ENCODE measurements around the gene TWNK. TPM values are rescaled to one million over a fixed set of nuclear protein-coding genes. Genes with fewer than 3 reads are reported as not detected.
A peak's percentile ranks its signal among the peaks of the same experiment; 100 is the strongest.

TWNK gene
- total RNA-seq, 2 experiments from 2014 or later: 2.7 to 2.8 TPM

- Histone ChIP-seq H3K9me3 (ENCODE audit: control insufficient read depth in 1 of 2, insufficient read depth in 1 of 2, low read length in 2 of 2) (no peaks in the 10 kb centered on the region), H3K4me3 (ENCODE audit: low read length) (no peak overlapping the region), H3K27me3 (ENCODE audit: control insufficient read depth in 1 of 2, insufficient read depth in 2 of 2, low read length in 2 of 2) (no peaks in the 10 kb centered on the region), H3K27ac (ENCODE audit: low read depth in 1 of 2, low read length in 2 of 2) (no peak overlapping the region), H3K36me3 (ENCODE audit: insufficient read depth, low read length) (peaks cover 34% of the 10 kb centered on the region), H3K4me1 (ENCODE audit: insufficient read depth, low read length) (no peaks in the 10 kb centered on the region)
- CTCF ChIA-PET: no interaction called here
- H3K4me1 Mint-ChIP-seq (ENCODE audit: low read depth): no peaks in the 10 kb centered on the region
- H3K9me3 Mint-ChIP-seq: no peaks in the 10 kb centered on the region
- H3K27me3 Mint-ChIP-seq: no peaks in the 10 kb centered on the region
- no peak overlapping the region for H3K4me3 Mint-ChIP-seq
- no peak for TF ChIP-seq CTCF (IDR thresholded peaks at IDR 0.05)
- intact Hi-C loops (cut with DNase I, micrococcal nuclease): no loop called here
- no peak overlapping the region for H3K27ac Mint-ChIP-seq
- ATAC-seq (ENCODE audit: poor library complexity) (no peak), DNase-seq (no peak)
- peaks cover 57% of the 10 kb centered on the region for H3K36me3 Mint-ChIP-seq (ENCODE audit: low read depth)
- POLR2A ChIA-PET: no interaction called here
Measured at GRCh38 chr10:100979791-100980272, 7.5 kb upstream of the TWNK start.

- CTCF ChIA-PET: no interaction called here
- no peak for ATAC-seq (ENCODE audit: poor library complexity)
- Mint-ChIP-seq H3K27me3 (no peaks in the 10 kb centered on the region), H3K4me3 (no peak overlapping the region), H3K9me3 (no peaks in the 10 kb centered on the region), H3K27ac (no peak overlapping the region), H3K4me1 (ENCODE audit: low read depth) (no peaks in the 10 kb centered on the region), H3K36me3 (ENCODE audit: low read depth) (peaks cover 60% of the 10 kb centered on the region)
- Histone ChIP-seq H3K4me1 (ENCODE audit: insufficient read depth, low read length) (no peaks in the 10 kb centered on the region), H3K4me3 (ENCODE audit: low read length) (no peak overlapping the region), H3K27ac (ENCODE audit: low read depth in 1 of 2, low read length in 2 of 2) (no peak overlapping the region), H3K27me3 (ENCODE audit: control insufficient read depth in 1 of 2, insufficient read depth in 2 of 2, low read length in 2 of 2) (no peaks in the 10 kb centered on the region), H3K9me3 (ENCODE audit: control insufficient read depth in 1 of 2, insufficient read depth in 1 of 2, low read length in 2 of 2) (no peaks in the 10 kb centered on the region), H3K36me3 (ENCODE audit: insufficient read depth, low read length) (peaks cover 34% of the 10 kb centered on the region)
- POLR2A ChIA-PET: no interaction called here
- TF ChIP-seq CTCF (IDR thresholded peaks at IDR 0.05): no peak
- intact Hi-C loops (cut with DNase I, micrococcal nuclease): no loop called here
- DNase-seq: no peak
Measured at GRCh38 chr10:100980311-100980710, 7.0 kb upstream of the TWNK start.

GRCh38 chr10:100980711-100981110 lies 6.6 kb upstream of the TWNK start:
- H3K9me3 Mint-ChIP-seq: no peaks in the 10 kb centered on the region
- intact Hi-C loops (cut with DNase I, micrococcal nuclease): no loop called here
- Histone ChIP-seq H3K4me1 (ENCODE audit: insufficient read depth, low read length) (peaks cover under 1% of the 10 kb centered on the region), H3K27me3 (ENCODE audit: control insufficient read depth in 1 of 2, insufficient read depth in 2 of 2, low read length in 2 of 2) (no peaks in the 10 kb centered on the region), H3K36me3 (ENCODE audit: insufficient read depth, low read length) (peaks cover 38% of the 10 kb centered on the region), H3K9me3 (ENCODE audit: control insufficient read depth in 1 of 2, insufficient read depth in 1 of 2, low read length in 2 of 2) (no peaks in the 10 kb centered on the region), H3K4me3 (ENCODE audit: low read length) (no peak overlapping the region), H3K27ac (ENCODE audit: low read depth in 1 of 2, low read length in 2 of 2) (no peak overlapping the region)
- no peak overlapping the region for H3K27ac Mint-ChIP-seq
- peak in 1 of 14 experiments; percentile 5 for DNase-seq
- POLR2A ChIA-PET: no interaction called here
- no peaks in the 10 kb centered on the region for H3K27me3 Mint-ChIP-seq
- no peak for TF ChIP-seq CTCF (IDR thresholded peaks at IDR 0.05)
- H3K4me3 Mint-ChIP-seq: no peak overlapping the region
- H3K36me3 Mint-ChIP-seq (ENCODE audit: low read depth): peaks cover 64% of the 10 kb centered on the region
- peaks cover 3% of the 10 kb centered on the region for H3K4me1 Mint-ChIP-seq (ENCODE audit: low read depth)
- CTCF ChIA-PET: no interaction called here
- no peak for ATAC-seq (ENCODE audit: poor library complexity)
